SJSA1 (cell line): ENCODE data around the gene CORT. TPM values are rescaled to one million over a fixed set of nuclear protein-coding genes. Genes with fewer than 3 reads are reported as not detected.
"Not testable (repeated sequence)": the region's sequence is repeated elsewhere in the genome, so short reads cannot be mapped to it uniquely, and the experiment has no call there.

ENCODE experiments used
- DNase-seq, 2 experiments: peaks; one replicate each; pipeline ENCODE4 v3.0.0-alpha.2; 2015 to 2020; ENCODE audit warnings: low spot score in 2 of 2, low read depth in 1 of 2
- H3K27ac ChIP-seq: fragments of 250-450 bp; sonication (Bioruptor Pico); 2 replicates; pipeline ENCODE4 v1.5.1; 2020; ENCODE audit warnings: mild to moderate bottlenecking, moderate library complexity
- H3K27me3 ChIP-seq: fragments of 250-450 bp; sonication (Bioruptor Pico); replicated peaks from 2 replicates; pipeline ENCODE4 v1.5.1; 2020; ENCODE audit warnings: mild to moderate bottlenecking, moderate library complexity
- H3K36me3 ChIP-seq: fragments of 250-450 bp; sonication (Bioruptor Pico); 2 replicates; pipeline ENCODE4 v1.5.1; 2020; ENCODE audit warnings: mild to moderate bottlenecking
- H3K4me1 ChIP-seq: fragments of 250-450 bp; sonication (Bioruptor Pico); replicated peaks from 2 replicates; pipeline ENCODE4 v1.6.1; 2021; ENCODE audit warnings: mild to moderate bottlenecking
- H3K4me3 ChIP-seq: fragments of 250-450 bp; sonication (Bioruptor Pico); 2 replicates; pipeline ENCODE4 v1.5.1; 2020; ENCODE audit warnings: mild to moderate bottlenecking
- H3K9me3 ChIP-seq: fragments of 250-450 bp; sonication (Bioruptor Pico); replicated peaks from 2 replicates; pipeline ENCODE4 v1.5.1; 2020; ENCODE audit warnings: mild to moderate bottlenecking
- total RNA-seq: library from RNA; depleted of rRNA; stranded (reverse); fragments of >200 nt; shearing (Covaris generic); gene quantifications from 2 replicates; pipeline ENCODE4 v1.2.3, GENCODE V29; 2014

Gene CORT
- total RNA-seq, 1 experiment from 2014 or later = not detected

DNA sequence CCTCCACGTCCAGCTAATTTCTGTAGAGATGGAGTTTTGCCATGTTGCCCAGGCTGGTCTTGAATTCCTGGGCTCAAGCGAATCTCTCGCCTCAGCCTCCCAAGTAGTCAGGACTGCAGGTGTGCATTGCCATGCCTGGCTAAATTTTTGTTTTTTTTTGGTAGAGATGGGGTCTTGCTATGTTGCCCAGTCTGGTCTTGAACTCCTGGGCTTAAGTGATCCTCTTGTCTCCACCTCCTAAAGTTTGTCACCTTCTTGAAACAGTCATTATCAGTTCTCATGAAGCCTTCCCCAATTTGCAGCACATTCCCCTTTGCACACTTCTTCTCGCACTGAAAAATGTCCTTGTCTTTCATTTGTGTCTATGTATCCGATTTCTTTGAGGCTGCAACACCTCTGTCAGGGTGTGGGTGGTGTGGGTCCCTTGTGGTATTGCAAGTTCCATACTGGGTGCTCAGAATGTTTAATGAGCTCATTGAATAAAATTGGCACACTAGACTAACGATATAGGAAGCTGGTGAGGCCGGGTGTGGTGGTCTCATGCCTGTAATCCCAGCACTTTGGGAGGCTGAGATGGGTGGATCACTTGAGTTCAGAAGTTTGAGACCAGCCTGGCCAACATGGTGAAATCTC is 2.9 kb upstream of the CORT start:
- Histone ChIP-seq H3K4me1 (peaks cover 11% of the 10 kb centered on the region), H3K27me3 (no peaks in the 10 kb centered on the region), H3K4me3 (no peak overlapping the region), H3K36me3 (no peaks in the 10 kb centered on the region; the same call in 1 of the 2 replicates), H3K9me3 (no peaks in the 10 kb centered on the region), H3K27ac (no peak overlapping the region)
- DNase-seq = no peak

DNA sequence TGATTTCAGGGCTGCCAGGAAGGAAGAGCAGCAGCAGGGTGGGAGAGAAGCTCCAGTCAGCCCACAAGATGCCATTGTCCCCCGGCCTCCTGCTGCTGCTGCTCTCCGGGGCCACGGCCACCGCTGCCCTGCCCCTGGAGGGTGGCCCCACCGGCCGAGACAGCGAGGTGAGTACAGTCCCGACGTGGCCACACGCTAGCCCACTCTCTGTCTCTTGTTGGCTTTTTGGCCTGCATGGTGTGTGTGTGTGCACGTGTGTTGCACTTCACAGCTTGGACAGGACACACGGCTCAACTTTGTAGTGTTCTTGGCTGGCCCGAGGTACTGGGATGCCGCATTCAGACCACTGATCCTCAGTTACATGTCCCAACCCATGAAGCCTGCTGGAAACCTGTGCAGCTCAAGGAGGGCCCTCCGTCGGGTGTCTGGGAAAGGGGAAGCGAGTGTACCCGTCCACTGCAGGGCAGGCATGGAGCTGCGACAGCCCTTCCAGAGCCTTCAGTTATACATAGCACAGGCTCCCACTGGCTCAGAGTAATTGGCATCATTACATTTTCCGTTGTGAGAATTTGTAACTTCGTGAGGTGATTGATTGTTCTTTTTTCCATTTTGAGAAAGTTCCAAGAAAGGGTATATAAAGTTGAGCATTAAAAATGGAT is 454 bp downstream of the CORT start:
- no peak overlapping the region for H3K4me3 ChIP-seq
- H3K27me3 ChIP-seq = no peaks in the 10 kb centered on the region
- peaks cover 11% of the 10 kb centered on the region for H3K4me1 ChIP-seq
- no peak overlapping the region for H3K27ac ChIP-seq
- no peaks in the 10 kb centered on the region for H3K9me3 ChIP-seq
- DNase-seq = no peak
- no peaks in the 10 kb centered on the region for H3K36me3 ChIP-seq

DNA sequence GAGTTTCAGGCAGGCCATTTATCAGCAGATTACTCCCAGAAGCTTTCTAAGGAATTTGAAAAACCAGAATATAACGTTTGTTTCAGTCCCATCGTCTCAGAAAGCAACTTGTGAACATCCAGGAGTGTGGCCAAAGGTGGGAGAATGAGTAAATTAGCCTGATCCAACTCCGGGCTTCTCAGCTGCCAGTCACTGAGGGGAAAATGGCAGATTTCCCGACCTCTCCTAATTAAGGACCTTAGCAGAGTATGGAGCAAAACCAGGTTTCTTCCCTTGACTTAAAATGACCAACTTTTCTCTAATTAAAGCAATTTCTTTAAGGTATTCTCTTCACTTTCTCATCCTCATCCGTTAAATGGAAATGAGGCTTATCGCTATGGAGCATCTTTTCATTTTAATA is 1.0 kb downstream of the CORT start:
- no peaks in the 10 kb centered on the region for H3K27me3 ChIP-seq
- H3K27ac ChIP-seq = no peak overlapping the region
- no peak for DNase-seq
- no peaks in the 10 kb centered on the region for H3K9me3 ChIP-seq
- no peak overlapping the region for H3K4me3 ChIP-seq
- no peaks in the 10 kb centered on the region for H3K36me3 ChIP-seq
- peaks cover 11% of the 10 kb centered on the region for H3K4me1 ChIP-seq

DNA sequence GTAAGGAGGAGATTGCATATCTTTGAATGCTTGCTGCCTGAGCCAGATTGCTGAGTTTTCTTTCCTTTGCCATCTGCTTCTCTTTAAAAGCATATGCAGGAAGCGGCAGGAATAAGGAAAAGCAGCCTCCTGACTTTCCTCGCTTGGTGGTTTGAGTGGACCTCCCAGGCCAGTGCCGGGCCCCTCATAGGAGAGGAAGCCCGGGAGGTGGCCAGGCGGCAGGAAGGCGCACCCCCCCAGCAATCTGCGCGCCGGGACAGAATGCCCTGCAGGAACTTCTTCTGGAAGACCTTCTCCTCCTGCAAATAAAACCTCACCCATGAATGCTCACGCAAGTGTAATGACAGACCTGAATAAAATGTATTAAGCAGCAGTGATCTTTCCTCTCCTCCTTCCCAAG is 1.5 kb downstream of the CORT start:
- Histone ChIP-seq H3K4me3 (no peak overlapping the region), H3K9me3 (no peaks in the 10 kb centered on the region), H3K27ac (no peak overlapping the region), H3K27me3 (no peaks in the 10 kb centered on the region), H3K4me1 (peaks cover 11% of the 10 kb centered on the region), H3K36me3 (no peaks in the 10 kb centered on the region)
- DNase-seq = peak; percentile 33 to 50

DNA sequence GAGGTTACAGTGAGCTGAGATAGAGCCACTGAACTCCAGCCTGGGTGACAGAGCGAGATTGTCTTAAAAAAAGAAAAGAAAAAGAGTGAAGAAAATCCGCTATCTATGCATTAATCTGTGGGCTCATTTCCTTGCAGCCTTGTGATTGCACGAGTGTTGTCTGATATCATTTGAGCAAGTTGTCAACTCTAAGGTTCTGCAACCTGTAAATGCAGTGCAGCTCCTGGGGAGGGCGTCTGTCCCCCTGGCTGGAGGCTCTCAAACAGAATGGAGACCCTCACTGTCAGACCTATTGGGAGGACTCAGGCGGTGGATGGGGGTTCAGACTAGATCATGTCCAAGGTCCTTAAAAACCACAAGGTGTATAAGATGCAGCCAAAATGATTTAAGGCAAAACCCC is 6.2 kb downstream of the CORT start:
- Histone ChIP-seq H3K36me3 (peaks cover 24% of the 10 kb centered on the region; the same call in 1 of the 2 replicates), H3K27me3 (no peaks in the 10 kb centered on the region), H3K4me3 (no peak overlapping the region), H3K9me3 (no peaks in the 10 kb centered on the region), H3K27ac (no peak overlapping the region), H3K4me1 (peaks cover 13% of the 10 kb centered on the region)
- no peak for DNase-seq

DNA sequence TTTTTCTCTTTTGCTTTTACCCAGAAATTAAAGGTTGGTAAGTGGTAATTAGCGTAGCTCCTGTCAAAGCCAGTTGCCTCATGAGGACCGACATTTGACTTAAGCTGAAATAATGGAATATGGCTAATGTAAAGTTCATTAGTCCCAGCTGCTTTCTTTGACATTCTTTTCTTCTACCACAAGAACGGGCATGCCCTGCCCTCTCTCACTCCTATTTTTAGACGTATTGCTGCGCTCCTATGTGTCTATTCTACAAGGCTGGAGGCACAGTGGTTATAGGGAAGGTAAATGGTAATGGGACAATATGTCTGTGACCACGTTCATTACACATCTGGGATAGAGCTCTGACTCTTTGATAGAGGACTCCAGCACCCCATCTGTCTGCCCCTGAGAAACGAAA is 6.8 kb downstream of the CORT start:
- no peak overlapping the region for H3K27ac ChIP-seq
- H3K36me3 ChIP-seq = peaks cover 27% of the 10 kb centered on the region
- peaks cover 7% of the 10 kb centered on the region for H3K4me1 ChIP-seq
- H3K4me3 ChIP-seq = no peak overlapping the region
- no peak for DNase-seq
- no peaks in the 10 kb centered on the region for H3K9me3 ChIP-seq
- H3K27me3 ChIP-seq = no peaks in the 10 kb centered on the region

DNA sequence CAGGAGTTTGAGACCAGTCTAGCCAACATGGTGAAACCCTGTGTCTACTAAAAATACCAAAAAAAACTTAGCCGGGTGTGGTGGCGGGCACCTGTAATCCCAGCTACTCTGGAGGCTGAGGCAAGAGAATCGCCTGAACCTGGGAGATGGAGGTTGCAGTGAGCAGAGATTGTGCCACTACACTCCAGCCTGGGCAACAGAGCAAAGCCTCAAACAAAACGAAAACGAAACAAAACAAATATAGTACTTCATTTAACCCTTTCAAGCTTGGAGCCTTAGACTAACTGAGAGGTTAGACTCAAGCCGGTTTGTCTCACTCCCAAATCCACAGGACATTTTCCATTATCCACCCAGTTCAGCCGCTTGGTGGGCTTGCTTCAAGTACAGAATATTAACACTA is 7.6 kb downstream of the CORT start:
- H3K27me3 ChIP-seq, H3K4me1 ChIP-seq, H3K9me3 ChIP-seq, DNase-seq, H3K27ac ChIP-seq, H3K4me3 ChIP-seq: not testable (repeated sequence)
- H3K36me3 ChIP-seq = peaks cover 33% of the 10 kb centered on the region

DNA sequence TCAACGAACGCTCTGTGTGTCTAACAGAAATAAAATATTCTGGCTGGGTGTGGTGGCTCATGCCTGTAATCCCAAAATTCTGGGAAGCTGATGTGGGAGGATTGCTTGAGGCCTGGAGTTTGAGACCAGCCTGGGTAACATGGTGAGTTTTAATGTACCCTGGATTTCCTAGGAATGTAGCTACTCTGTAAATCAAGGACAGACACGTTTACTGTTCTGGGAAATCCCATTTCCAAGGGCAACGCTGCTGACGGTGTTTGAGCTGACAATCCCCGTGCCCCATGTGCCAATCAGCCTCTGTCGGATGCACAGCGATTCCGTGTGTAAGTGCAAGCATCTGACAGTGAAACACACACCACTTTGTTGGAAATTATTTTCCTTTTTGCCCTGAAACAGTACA is 8.0 kb downstream of the CORT start:
- Histone ChIP-seq H3K36me3 (peaks cover 37% of the 10 kb centered on the region), H3K4me1 (peaks cover 6% of the 10 kb centered on the region), H3K27me3 (no peaks in the 10 kb centered on the region), H3K4me3 (no peak overlapping the region), H3K27ac (no peak overlapping the region), H3K9me3 (no peaks in the 10 kb centered on the region)
- DNase-seq = no peak

DNA sequence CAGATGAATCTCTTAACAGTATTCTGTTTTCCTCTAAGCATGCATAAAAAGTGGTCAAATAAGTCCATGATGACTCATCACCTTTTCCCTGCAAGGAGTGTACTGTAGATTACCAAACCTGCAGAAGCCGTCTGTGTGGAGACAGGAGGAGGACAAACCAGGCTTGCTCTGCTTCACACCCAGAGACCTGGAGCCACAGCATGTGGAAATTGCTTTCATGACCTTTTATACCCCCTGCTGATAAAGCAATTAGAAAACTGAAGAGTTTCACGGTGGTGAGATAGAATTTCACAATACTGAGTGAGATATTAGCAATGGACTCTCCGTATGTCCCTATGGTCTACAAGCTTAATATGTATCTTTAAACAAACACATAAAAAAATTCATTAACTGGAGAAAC is 9.4 kb downstream of the CORT start:
- Histone ChIP-seq H3K4me3 (no peak overlapping the region), H3K4me1 (peaks cover 6% of the 10 kb centered on the region), H3K9me3 (no peaks in the 10 kb centered on the region), H3K36me3 (peaks cover 47% of the 10 kb centered on the region), H3K27me3 (no peaks in the 10 kb centered on the region), H3K27ac (no peak overlapping the region)
- DNase-seq = peak in 1 of 2 experiments; percentile 29

DNA sequence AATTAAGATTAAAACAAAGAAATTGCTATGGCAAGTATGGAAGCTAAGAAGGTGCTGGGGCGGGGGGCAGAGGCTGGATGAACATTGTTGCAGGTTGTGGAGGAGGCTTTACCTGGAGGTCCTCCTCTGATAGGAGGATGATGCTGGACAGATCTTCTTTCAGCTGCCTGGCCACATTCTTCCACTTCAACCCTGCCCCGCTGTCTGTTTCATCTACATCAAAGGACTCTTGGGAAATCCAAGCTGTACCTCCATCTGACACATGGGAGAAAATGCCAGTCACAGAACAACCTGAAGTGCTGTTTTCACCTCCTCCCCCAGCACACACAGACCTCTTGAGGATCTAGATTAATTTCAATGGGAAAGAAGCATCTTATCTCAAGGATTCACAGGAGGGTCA is 17.2 kb downstream of the CORT start:
- Histone ChIP-seq H3K4me3 (no peak overlapping the region), H3K4me1 (peaks cover 9% of the 10 kb centered on the region), H3K9me3 (no peaks in the 10 kb centered on the region), H3K27ac (no peak overlapping the region), H3K36me3 (peaks cover 64% of the 10 kb centered on the region), H3K27me3 (no peaks in the 10 kb centered on the region)
- DNase-seq = no peak

DNA sequence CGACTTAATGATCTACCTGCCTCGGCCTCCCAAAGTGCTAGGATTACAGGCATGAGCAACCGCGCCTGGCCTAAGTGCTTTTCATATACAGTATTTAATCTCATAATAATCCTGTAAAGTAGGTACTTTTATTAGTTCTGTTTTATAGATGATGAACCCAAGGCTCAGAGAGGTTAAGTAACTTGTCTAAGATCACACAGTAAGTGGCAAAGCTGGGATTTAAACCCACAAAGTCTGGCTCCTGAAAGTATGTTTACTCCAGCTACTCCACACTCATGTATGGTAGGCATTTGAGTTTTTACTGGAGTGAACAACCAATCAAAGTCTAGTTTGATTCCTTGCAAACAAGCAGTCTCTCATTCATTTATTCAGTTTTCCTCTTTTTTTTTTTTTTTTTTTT is 20.2 kb downstream of the CORT start:
- Histone ChIP-seq H3K36me3 (peaks cover 37% of the 10 kb centered on the region), H3K27ac (no peak overlapping the region), H3K4me1 (peaks cover 12% of the 10 kb centered on the region), H3K4me3 (no peak overlapping the region), H3K27me3 (no peaks in the 10 kb centered on the region), H3K9me3 (no peaks in the 10 kb centered on the region)
- no peak for DNase-seq

DNA sequence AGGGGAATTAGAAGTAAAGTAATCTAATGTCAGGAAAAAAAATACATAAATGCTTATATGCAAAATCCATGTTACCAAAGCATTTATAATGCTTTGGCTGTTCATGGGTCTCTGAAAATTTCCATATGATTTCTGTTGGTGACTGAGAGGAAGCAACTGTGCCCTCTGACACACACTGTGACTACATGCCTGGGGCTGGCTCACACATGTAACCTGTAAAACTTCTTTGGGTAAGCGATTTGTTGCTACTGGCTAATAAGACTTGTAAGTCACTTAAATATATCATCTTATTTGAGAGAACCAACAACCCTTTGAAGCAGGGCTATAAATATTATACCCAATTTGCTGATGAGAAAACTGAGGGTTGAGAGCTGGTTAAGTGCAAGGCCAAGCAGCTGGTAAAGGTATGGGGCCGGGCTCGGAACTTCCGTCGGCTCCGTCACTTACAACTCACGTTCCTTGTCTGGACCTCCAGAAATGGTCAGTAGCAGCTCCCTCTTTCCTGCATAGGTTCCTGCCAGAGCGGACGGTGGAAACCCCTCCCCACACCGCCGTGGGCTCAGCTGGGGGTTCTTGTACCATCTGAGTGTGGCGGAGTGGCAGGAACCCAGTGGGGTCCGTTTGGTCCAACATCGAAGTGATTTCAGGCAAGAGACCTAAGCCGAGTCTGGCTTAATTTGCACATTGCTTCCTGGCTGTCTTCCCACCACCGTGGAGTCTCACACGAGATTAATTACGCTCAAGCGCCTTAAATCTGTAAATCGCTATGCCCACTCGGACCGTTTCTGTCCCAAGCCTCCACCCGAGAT is 21.8 kb downstream of the CORT start:
- Histone ChIP-seq H3K9me3 (no peaks in the 10 kb centered on the region), H3K4me1 (peaks cover 19% of the 10 kb centered on the region), H3K36me3 (peaks cover 22% of the 10 kb centered on the region), H3K4me3 (peak overlapping the region; percentile 70), H3K27me3 (no peaks in the 10 kb centered on the region), H3K27ac (peak overlapping the region; percentile 3; the same call in 1 of the 2 replicates)
- peak in 1 of 2 experiments; percentile 33 for DNase-seq

DNA sequence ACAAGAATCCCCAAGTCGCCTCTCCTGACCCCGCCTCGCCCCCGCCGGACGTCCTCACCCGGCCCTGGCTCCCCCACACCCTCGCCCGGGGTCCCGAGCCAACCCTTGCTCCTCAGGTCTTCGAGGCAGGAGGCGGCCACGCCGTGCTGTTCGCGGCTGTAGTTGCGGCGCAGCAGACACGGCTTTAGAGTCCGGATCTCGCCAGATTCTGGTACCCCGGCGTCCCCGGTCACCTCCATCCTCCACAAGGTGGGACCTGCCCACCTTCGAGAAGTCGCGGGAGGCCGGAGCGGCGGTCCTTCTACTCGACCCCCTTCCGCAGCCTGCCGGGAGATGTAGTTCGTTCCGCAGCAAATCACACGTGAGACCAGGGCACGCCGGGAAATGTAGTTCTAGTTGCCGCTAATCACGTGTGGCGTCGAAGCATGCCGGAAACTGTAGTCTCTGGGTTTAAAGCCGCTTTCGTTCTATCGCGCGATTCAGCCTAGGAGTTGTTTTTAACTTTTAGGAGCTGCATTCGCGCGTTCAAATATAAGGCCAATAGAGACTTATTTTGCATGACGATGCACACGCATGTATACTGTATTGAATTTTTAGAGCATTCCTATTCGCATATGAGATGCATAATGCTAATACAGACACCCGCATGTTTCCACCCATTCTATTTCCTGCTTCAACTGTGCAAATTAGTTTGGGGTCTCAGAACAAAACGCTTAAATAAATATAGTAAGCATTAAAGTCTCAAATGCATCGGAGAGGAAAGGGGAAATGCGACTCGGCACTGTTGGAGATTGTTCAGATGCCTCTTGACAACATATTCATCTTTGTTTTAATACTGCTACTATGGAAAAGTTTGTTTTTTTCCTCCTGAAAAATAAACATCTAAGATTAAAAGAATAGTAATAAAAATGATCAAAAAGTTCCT is 22.7 kb downstream of the CORT start, which contains the start of gene DFFA:
DFFA (minus strand) TSS at position 310 of the 925 bp plus-strand sequence; CDS start at position 239, 71 bp downstream.
- Histone ChIP-seq H3K4me1 (peaks cover 19% of the 10 kb centered on the region), H3K27me3 (no peaks in the 10 kb centered on the region), H3K27ac (peak within 1 kb of the TSS; percentile 3; the same call in 1 of the 2 replicates), H3K4me3 (peak within 1 kb of the TSS; percentile 70), H3K9me3 (no peaks in the 10 kb centered on the region), H3K36me3 (peaks cover 18% of the 10 kb centered on the region)
- DNase-seq = peak; percentile 92 to 95
